ENCODE data around the gene TTC12. TPM values are rescaled to one million over a fixed set of nuclear protein-coding genes. Genes with fewer than 3 reads are reported as not detected.
"Not testable (repeated sequence)": the region's sequence is repeated elsewhere in the genome, so short reads cannot be mapped to it uniquely, and the experiment has no call there.

Gene TTC12
- polyA plus RNA-seq, 1 donor from 2014 or later, result 9.8 TPM

- Mint-ChIP-seq H3K27me3 (peaks cover 3% of the 10 kb centered on the region), H3K27ac (no peak overlapping the region), H3K9me3 (no peaks in the 10 kb centered on the region), H3K36me3 (no peaks in the 10 kb centered on the region), H3K4me1 (no peaks in the 10 kb centered on the region), H3K4me3 (no peak overlapping the region)
Observed at GRCh38 chr11:113296447-113297205, 17.8 kb upstream of the TTC12 start.

DNA sequence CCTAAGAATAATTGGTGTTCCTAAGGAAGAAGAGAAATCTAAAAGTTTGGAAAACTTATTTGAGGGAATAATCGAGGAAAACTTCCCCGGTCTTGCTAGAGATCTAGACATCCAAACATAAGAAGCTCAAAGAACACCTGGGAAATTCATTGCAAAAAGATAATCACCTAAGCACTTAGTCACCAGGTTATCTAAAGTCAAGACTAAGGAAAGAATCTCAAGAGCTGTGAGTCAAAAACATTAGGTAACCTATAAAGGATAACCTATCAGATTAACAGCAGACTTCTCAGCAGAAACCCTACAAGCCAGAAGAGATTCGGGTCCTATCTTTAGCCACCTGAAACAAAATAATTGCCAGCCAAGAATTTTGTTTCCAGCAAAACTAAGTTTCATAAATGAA is 15.9 kb upstream of the TTC12 start:
- H3K9me3 Mint-ChIP-seq, H3K27ac Mint-ChIP-seq, H3K4me1 Mint-ChIP-seq, H3K4me3 Mint-ChIP-seq, H3K27me3 Mint-ChIP-seq, H3K36me3 Mint-ChIP-seq: not testable (repeated sequence)

DNA sequence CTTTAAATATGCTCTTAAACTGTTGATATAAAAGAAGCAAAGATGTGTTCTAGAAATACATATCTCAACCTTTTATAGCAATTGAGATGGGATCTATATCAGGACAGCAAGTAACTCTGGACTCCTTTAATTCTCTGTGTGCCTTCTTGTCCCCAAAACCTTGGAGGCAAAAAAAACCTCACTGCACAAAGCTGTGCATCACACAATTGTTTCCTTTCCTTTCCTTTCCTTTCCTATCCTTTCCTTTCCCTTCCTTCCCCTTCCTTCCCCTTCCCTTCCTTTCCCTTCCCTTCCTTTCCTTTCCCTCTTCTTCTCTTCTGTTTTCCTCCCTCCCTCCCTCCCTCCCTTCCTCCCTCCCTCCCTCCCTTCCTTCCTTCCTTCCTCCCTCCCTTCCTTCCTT is 9.5 kb upstream of the TTC12 start:
- Mint-ChIP-seq H3K4me1 (peaks cover 0 to 2% (median 0%) of the 10 kb centered on the region in 3 donors), H3K9me3 (no peaks in the 10 kb centered on the region), H3K27me3 (peaks cover 1% of the 10 kb centered on the region), H3K27ac (no peak overlapping the region), H3K4me3 (no peak overlapping the region), H3K36me3 (no peaks in the 10 kb centered on the region)

GRCh38 chr11:113305440-113306336 is 8.7 kb upstream of the TTC12 start:
- H3K27ac Mint-ChIP-seq, result no peak overlapping the region
- peaks cover 0 to 2% (median 0%) of the 10 kb centered on the region in 3 donors for H3K4me1 Mint-ChIP-seq
- no peak overlapping the region for H3K4me3 Mint-ChIP-seq
- peaks cover 1% of the 10 kb centered on the region for H3K27me3 Mint-ChIP-seq
- no peaks in the 10 kb centered on the region for H3K9me3 Mint-ChIP-seq
- no peaks in the 10 kb centered on the region for H3K36me3 Mint-ChIP-seq

DNA sequence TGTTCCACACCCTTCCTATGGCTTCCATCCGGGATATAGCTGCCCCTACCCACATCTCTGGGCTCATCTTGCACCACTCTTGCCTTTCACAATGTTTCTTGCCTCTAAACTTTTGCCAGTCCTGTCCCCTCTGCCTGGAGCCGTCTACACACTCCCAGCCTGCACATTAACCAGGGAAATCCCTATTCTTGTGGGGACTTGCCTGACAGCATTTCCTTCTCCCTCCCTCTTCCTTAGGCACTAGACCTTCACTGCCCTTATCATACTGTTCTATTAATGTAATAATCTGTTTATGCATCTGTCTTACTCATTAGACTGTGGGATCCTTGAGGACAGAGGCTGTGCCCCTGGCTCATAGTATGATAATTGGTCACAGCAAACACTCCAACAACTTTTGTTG is 5.8 kb upstream of the TTC12 start:
- Mint-ChIP-seq H3K36me3 (no peaks in the 10 kb centered on the region), H3K4me3 (no peak overlapping the region), H3K27me3 (peaks cover 1% of the 10 kb centered on the region), H3K9me3 (no peaks in the 10 kb centered on the region), H3K27ac (no peak overlapping the region), H3K4me1 (peaks cover 2 to 5% (median 5%) of the 10 kb centered on the region in 3 donors)

- peaks cover 12 to 27% (median 14%) of the 10 kb centered on the region in 3 donors for H3K4me1 Mint-ChIP-seq
- H3K36me3 Mint-ChIP-seq, result no peaks in the 10 kb centered on the region
- H3K4me3 Mint-ChIP-seq, result peak overlapping the region in 2 of 4 donors; percentile 13 to 80
- H3K9me3 Mint-ChIP-seq, result no peaks in the 10 kb centered on the region
- peaks cover 1% of the 10 kb centered on the region for H3K27me3 Mint-ChIP-seq
- no peak overlapping the region for H3K27ac Mint-ChIP-seq
Observed at GRCh38 chr11:113311536-113311935, 2.8 kb upstream of the TTC12 start.

DNA sequence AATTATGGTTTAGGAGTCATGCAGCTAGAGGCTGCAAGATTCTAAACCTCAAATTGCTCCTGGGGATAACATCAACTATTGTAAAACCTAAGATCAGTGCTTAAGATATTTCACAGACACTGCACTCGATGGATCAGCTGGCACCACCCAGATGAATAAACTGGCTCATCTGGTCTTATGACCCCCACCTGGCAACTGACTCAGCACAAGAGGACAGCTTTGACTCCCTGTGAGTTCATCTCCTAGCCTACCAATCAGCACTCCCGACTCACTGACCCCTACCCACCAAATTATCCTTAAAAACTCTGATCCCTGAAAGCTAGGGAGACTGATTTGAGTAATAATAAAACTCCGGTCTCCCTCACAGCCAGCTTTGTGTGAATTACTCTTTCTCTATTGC is 782 bp upstream of the TTC12 start:
- no peaks in the 10 kb centered on the region for H3K9me3 Mint-ChIP-seq
- H3K4me1 Mint-ChIP-seq, result peaks cover 12 to 27% (median 17%) of the 10 kb centered on the region in 3 donors
- peak overlapping the region; percentile 82 to 92 (median 87) for H3K4me3 Mint-ChIP-seq
- H3K36me3 Mint-ChIP-seq, result peaks cover 9% of the 10 kb centered on the region
- H3K27me3 Mint-ChIP-seq, result no peaks in the 10 kb centered on the region
- H3K27ac Mint-ChIP-seq, result peak overlapping the region; percentile 69 to 80 (median 76)

DNA sequence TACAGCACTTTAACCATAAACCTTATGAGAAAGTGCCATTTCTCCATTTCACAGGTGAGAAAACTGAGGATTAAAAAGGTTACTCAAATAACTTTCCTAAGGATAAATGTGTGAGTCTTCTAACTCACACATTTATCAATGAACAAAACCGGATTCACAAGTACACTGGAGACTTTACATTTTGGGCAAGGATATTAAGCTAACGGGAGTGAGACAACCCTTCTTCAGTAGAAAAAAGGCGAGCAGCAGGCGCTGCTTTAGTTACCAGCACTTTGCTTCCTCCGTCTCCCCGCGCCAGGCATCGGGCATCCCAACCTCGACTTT is 356 bp upstream of the TTC12 start:
- Mint-ChIP-seq H3K4me3 (peak overlapping the region; percentile 82 to 92 (median 87)), H3K27me3 (no peaks in the 10 kb centered on the region), H3K4me1 (peaks cover 13 to 27% (median 17%) of the 10 kb centered on the region in 3 donors), H3K27ac (peak overlapping the region; percentile 69 to 80 (median 76)), H3K36me3 (peaks cover 9% of the 10 kb centered on the region), H3K9me3 (no peaks in the 10 kb centered on the region)

GRCh38 chr11:113315811-113316210 is 1.4 kb downstream of the TTC12 start:
- H3K27me3 Mint-ChIP-seq, result no peaks in the 10 kb centered on the region
- H3K4me3 Mint-ChIP-seq, result peak overlapping the region; percentile 82 to 92 (median 87)
- peaks cover 14 to 27% (median 17%) of the 10 kb centered on the region in 3 donors for H3K4me1 Mint-ChIP-seq
- peak overlapping the region in 2 of 3 donors; percentile 4 to 76 for H3K27ac Mint-ChIP-seq
- no peaks in the 10 kb centered on the region for H3K9me3 Mint-ChIP-seq
- H3K36me3 Mint-ChIP-seq, result peaks cover 9% of the 10 kb centered on the region

GRCh38 chr11:113316256-113316655 is 1.9 kb downstream of the TTC12 start:
- Mint-ChIP-seq H3K4me3 (peak overlapping the region in 1 of 4 donors; percentile 82), H3K36me3 (peaks cover 9% of the 10 kb centered on the region), H3K27me3 (no peaks in the 10 kb centered on the region), H3K4me1 (peaks cover 14 to 24% (median 17%) of the 10 kb centered on the region in 3 donors), H3K9me3 (no peaks in the 10 kb centered on the region), H3K27ac (peak overlapping the region in 2 of 3 donors; percentile 4 to 76)

- Mint-ChIP-seq H3K27ac (no peak overlapping the region), H3K36me3 (peaks cover 9% of the 10 kb centered on the region), H3K4me1 (peaks cover 14 to 23% (median 17%) of the 10 kb centered on the region in 3 donors), H3K9me3 (no peaks in the 10 kb centered on the region), H3K27me3 (no peaks in the 10 kb centered on the region), H3K4me3 (peak overlapping the region in 1 of 4 donors; percentile 61)
Observed at GRCh38 chr11:113317339-113317738, 3.0 kb downstream of the TTC12 start.

DNA sequence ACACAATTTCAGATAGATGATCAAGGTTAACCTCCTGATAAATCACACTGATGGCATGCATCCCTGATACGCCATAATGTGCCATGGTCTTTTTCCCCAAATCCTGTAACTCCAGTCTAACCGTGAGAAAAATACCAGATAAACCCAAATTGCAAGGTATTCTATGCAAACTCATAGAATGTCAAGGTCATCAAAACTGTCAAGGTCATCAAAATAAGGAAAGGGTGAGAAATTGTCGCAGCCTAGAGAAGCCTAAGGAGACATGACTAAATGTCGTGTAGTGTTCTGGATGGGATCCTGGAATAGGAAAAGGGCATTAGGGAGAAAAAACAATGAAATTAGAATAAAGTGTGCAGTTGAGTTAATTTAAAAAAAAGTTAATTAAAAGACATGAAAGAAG is 4.7 kb downstream of the TTC12 start:
- Mint-ChIP-seq H3K27ac (no peak overlapping the region), H3K4me3 (no peak overlapping the region), H3K36me3 (peaks cover 15% of the 10 kb centered on the region), H3K4me1 (peaks cover 8 to 17% (median 10%) of the 10 kb centered on the region in 3 donors), H3K9me3 (no peaks in the 10 kb centered on the region), H3K27me3 (no peaks in the 10 kb centered on the region)

GRCh38 chr11:113322158-113322557 is 7.8 kb downstream of the TTC12 start:
- no peak overlapping the region for H3K27ac Mint-ChIP-seq
- peaks cover 24% of the 10 kb centered on the region for H3K36me3 Mint-ChIP-seq
- H3K4me1 Mint-ChIP-seq, result peaks cover 0 to 4% (median 1%) of the 10 kb centered on the region in 3 donors
- no peaks in the 10 kb centered on the region for H3K27me3 Mint-ChIP-seq
- no peaks in the 10 kb centered on the region for H3K9me3 Mint-ChIP-seq
- H3K4me3 Mint-ChIP-seq, result no peak overlapping the region

DNA sequence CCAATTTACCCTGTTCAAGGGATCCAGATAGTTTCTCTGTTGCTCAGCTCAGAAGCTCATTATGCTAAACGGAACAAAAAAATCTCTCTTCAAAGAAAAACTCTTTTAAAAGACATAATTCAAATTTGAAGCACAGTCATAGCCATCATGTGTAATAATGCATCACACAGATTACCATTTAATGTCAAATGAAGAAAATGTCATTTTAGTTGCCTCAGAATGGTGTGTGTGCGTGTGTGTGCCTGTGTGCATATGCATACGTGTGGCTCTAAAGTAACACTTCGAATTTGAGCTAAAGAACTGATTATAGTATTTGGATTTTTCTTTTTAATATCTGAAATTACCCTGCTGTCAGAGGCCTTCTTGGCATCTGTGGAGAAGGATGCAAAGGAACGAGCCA is 9.9 kb downstream of the TTC12 start:
- Mint-ChIP-seq H3K36me3 (peaks cover 15% of the 10 kb centered on the region), H3K9me3 (no peaks in the 10 kb centered on the region), H3K27ac (no peak overlapping the region), H3K4me1 (no peaks in the 10 kb centered on the region), H3K4me3 (no peak overlapping the region), H3K27me3 (no peaks in the 10 kb centered on the region)

DNA sequence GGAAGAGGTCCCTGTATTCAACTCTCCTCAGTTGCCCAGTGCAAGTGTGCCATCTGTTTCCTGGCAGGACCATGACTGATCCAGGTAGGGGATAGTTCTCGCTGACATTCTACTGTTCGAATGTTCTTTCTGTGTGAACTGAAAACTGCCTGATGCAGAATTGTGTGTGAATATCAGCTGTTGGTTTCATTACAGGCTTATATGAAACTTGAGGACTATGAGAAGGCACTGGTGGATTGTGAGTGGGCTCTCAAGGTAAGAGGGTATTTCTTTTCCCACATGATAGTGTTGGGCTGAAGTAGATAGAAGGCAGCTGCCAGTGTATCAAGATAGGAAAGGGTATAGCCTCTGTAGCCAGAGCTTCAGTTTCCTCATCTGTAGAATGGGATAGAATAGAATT is 15.3 kb downstream of the TTC12 start:
- Mint-ChIP-seq H3K9me3 (no peaks in the 10 kb centered on the region), H3K36me3 (peaks cover 12% of the 10 kb centered on the region), H3K27ac (no peak overlapping the region), H3K4me1 (no peaks in the 10 kb centered on the region), H3K4me3 (no peak overlapping the region), H3K27me3 (no peaks in the 10 kb centered on the region)

Measured in IgD-negative memory B cell (primary cell).